IPS-20b (cell line): ENCODE measurements around the gene SDK1.
A peak's percentile ranks its signal among the peaks of the same experiment; 100 is the strongest.

Experiments
- H3K27ac ChIP-seq: one replicate; pipeline ENCODE4 v1.5.1; 2013; ENCODE audit warnings: low read length
- H3K27me3 ChIP-seq: 2 replicates; pipeline ENCODE4 v1.6.1; 2013; ENCODE audit warnings: mild to moderate bottlenecking, low read length, inconsistent platforms; ENCODE audit not compliant: insufficient read depth
- H3K36me3 ChIP-seq: 2 replicates; pipeline ENCODE4 v1.6.1; 2013; ENCODE audit warnings: low read depth, mild to moderate bottlenecking, inconsistent platforms, low read length, moderate library complexity; ENCODE audit not compliant: insufficient read depth
- H3K4me1 ChIP-seq: 2 replicates; pipeline ENCODE4 v1.6.1; 2013; ENCODE audit warnings: mild to moderate bottlenecking, control low read depth, inconsistent platforms, low read length, moderate library complexity; ENCODE audit not compliant: insufficient read depth
- H3K4me3 ChIP-seq: 2 replicates; pipeline ENCODE4 v1.5.1; 2013; ENCODE audit warnings: mild to moderate bottlenecking, low read length, inconsistent platforms
- H3K9ac ChIP-seq: 2 replicates; pipeline ENCODE4 v1.6.1; 2013; ENCODE audit warnings: low read depth, mild to moderate bottlenecking, inconsistent platforms, low read length, moderate library complexity
- H3K9me3 ChIP-seq: 2 replicates; pipeline ENCODE4 v1.6.1; 2013; ENCODE audit warnings: mild to moderate bottlenecking, low read depth, low read length, inconsistent platforms; ENCODE audit not compliant: insufficient read depth

SDK1 gene

DNA sequence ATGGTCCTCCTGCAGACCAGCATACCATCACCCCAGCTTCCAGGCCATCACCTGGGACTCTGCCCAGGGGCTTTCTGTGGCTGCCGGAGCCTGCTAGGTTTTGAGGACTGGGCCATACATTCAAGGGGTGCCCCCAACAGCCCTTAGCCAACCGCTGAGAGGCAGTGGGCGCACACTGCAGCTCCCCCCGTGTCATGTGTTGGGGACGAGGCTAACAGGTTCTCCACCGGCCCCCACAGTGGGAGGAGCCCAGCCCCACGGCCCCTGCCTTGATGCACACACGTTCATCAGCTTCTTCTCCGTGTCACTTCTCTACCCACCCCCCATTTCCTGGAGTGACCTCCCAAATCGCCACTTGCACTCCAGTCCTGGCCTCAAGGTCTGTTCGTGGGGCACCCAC is 837.8 kb downstream of the SDK1 start:
- H3K4me3 ChIP-seq = no peak overlapping the region
- H3K4me1 ChIP-seq = peaks cover 16% of the 10 kb centered on the region
- no peak overlapping the region for H3K27ac ChIP-seq
- H3K9ac ChIP-seq = no peak overlapping the region
- no peaks in the 10 kb centered on the region; the same call in 1 of the 2 replicates for H3K27me3 ChIP-seq
- H3K9me3 ChIP-seq = no peaks in the 10 kb centered on the region
- no peaks in the 10 kb centered on the region for H3K36me3 ChIP-seq

DNA sequence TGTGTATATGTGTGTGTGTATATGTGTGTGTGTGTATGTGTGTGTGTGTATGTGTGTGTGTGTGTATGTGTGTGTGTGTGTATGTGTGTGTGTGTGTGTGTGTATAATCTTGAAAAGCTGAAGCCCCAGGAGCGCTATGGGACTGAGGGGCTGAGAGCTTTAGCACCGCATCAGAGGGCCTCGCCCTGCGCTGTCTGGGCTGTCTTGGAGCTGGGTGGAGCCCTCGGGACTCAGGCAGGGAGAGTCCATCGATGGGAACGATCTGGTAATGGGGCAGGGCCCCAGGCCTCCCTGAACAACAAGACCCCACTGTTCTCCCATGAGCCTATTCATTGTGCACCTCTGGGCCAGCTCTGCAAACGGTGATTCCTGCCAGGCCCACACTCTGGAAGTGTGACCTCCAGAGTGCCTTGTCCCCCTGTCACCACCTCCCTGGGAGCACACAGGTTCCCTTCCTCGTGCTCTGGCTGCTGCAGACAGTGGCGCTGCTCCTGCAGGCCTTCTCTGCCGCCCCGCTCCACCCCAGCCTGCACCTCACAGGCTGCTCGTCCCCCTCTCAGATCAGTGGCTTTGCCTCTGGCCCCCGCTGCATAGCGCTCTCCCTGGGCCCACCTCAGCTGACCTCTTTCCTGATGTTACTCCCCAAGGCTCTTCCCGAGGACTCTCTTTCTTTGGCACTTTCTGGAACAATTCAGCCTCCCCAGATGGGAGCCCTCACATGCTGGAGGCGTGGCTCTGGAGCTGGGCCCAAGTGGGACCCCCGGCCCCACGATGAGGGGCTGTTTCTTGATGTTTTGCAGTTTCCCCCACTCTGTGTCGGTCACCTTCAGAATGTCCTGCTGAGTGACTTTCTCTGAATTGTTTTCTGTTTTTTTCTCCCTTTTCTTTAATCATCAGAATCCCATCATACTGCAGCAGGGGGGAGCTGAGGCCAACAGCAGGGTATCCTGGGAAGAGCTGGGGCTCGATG is 838.9 kb downstream of the SDK1 start:
- Histone ChIP-seq H3K4me1 (peaks cover 22% of the 10 kb centered on the region), H3K27me3 (peaks cover 7% of the 10 kb centered on the region; the same call in 1 of the 2 replicates), H3K4me3 (no peak overlapping the region), H3K36me3 (no peaks in the 10 kb centered on the region), H3K9me3 (no peaks in the 10 kb centered on the region), H3K9ac (no peak overlapping the region), H3K27ac (no peak overlapping the region)

- H3K4me3 ChIP-seq = no peak overlapping the region
- H3K9me3 ChIP-seq = no peaks in the 10 kb centered on the region
- peaks cover 11% of the 10 kb centered on the region; the same call in 1 of the 2 replicates for H3K27me3 ChIP-seq
- no peak overlapping the region for H3K27ac ChIP-seq
- H3K4me1 ChIP-seq = peaks cover 18% of the 10 kb centered on the region; the same call in 1 of the 2 replicates
- H3K9ac ChIP-seq = no peak overlapping the region
- no peaks in the 10 kb centered on the region for H3K36me3 ChIP-seq
Measured at GRCh38 chr7:4140933-4141332, 839.9 kb downstream of the SDK1 start.

DNA sequence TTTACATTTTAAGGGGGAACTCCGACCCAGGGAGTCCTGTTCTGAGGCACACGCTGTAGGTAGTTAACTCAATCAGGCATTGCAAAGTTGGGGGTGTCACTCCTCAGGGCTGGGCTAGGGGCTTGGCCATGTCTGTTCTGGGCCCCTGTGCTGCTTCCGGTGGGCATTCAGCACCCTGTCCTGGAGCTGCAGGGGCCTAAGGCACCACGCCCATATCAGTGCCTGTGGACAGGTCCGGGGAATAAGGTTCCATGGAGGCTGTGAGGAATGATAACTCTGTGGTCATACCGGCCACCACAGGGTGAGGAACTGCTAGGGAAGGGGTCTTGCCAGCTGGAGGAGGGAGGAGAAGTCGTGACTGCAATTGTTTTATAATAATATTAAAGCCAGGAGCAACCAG is 842.0 kb downstream of the SDK1 start:
- Histone ChIP-seq H3K27ac (no peak overlapping the region), H3K27me3 (peaks cover 11% of the 10 kb centered on the region; the same call in 1 of the 2 replicates), H3K36me3 (no peaks in the 10 kb centered on the region), H3K4me1 (peaks cover 10% of the 10 kb centered on the region; the same call in 1 of the 2 replicates), H3K9me3 (no peaks in the 10 kb centered on the region), H3K9ac (no peak overlapping the region), H3K4me3 (no peak overlapping the region)

DNA sequence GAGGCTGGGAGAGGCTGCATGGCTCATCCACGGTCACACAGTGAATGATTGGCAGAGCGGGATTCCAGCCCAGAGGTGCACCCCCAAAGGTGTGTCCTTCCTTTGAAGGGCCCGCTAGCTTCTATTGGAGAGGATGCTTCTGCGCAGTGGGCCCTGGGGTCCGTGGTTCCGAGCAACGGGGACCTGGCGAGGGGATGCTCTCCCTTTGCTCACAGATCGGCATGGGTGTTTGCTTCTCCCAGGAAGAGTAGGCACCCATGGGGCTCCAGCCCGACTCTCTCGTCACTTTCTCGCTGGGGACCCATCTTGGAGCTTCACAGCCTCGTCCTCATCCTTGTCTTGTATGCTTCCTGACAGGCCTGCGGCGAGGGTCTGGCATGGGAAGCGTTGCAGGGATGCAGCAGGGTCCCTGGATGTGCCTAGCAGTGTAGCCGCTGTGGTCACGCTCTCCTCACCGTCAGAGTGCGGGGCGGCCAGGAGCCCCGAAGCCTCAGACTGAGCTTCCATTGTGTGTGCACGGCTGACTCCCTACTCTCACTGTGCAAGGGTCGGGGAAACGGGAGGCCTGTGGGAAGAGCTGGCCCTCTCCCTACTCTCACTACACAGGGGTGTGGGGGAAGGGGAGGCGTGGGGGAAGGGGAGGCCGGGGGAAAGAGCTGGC is 842.6 kb downstream of the SDK1 start:
- H3K4me1 ChIP-seq = peaks cover 10% of the 10 kb centered on the region; the same call in 1 of the 2 replicates
- no peak overlapping the region for H3K4me3 ChIP-seq
- H3K27me3 ChIP-seq = peaks cover 11% of the 10 kb centered on the region; the same call in 1 of the 2 replicates
- no peak overlapping the region for H3K9ac ChIP-seq
- H3K27ac ChIP-seq = no peak overlapping the region
- no peaks in the 10 kb centered on the region for H3K36me3 ChIP-seq
- no peaks in the 10 kb centered on the region for H3K9me3 ChIP-seq

GRCh38 chr7:4144172-4144701 is 843.2 kb downstream of the SDK1 start:
- H3K9ac ChIP-seq = peak overlapping the region; percentile 53; the same call in 1 of the 2 replicates
- no peak overlapping the region for H3K27ac ChIP-seq
- H3K36me3 ChIP-seq = no peaks in the 10 kb centered on the region
- peaks cover 11% of the 10 kb centered on the region; the same call in 1 of the 2 replicates for H3K27me3 ChIP-seq
- H3K9me3 ChIP-seq = no peaks in the 10 kb centered on the region
- peak overlapping the region; percentile 53; the same call in 1 of the 2 replicates for H3K4me3 ChIP-seq
- peaks cover 10% of the 10 kb centered on the region; the same call in 1 of the 2 replicates for H3K4me1 ChIP-seq

- no peak overlapping the region for H3K27ac ChIP-seq
- peaks cover 10% of the 10 kb centered on the region; the same call in 1 of the 2 replicates for H3K4me1 ChIP-seq
- H3K9me3 ChIP-seq = no peaks in the 10 kb centered on the region
- peaks cover 11% of the 10 kb centered on the region; the same call in 1 of the 2 replicates for H3K27me3 ChIP-seq
- peak overlapping the region; percentile 53; the same call in 1 of the 2 replicates for H3K9ac ChIP-seq
- no peaks in the 10 kb centered on the region for H3K36me3 ChIP-seq
- H3K4me3 ChIP-seq = peak overlapping the region; percentile 53; the same call in 1 of the 2 replicates
Measured at GRCh38 chr7:4144811-4145510, 843.9 kb downstream of the SDK1 start.

DNA sequence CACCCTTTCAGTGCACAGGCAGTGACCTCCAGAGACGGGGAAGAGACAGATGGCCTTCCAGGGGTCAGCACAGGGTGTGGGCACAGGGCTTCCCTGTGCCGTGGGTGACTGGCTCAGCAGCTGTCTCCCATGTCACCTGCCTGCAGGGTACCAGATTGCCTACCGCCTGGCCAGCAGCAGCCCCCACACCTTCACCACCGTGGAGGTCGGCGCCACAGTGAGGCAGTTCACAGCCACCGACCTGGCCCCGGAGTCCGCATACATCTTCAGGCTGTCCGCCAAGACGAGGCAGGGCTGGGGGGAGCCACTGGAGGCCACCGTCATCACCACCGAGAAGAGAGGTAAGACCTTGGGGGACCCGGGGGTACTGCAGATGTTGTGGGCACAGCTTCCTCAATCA is 844.5 kb downstream of the SDK1 start:
- H3K4me3 ChIP-seq = no peak overlapping the region
- no peaks in the 10 kb centered on the region for H3K9me3 ChIP-seq
- no peaks in the 10 kb centered on the region for H3K36me3 ChIP-seq
- H3K4me1 ChIP-seq = peaks cover 10% of the 10 kb centered on the region; the same call in 1 of the 2 replicates
- peaks cover 11% of the 10 kb centered on the region; the same call in 1 of the 2 replicates for H3K27me3 ChIP-seq
- no peak overlapping the region for H3K9ac ChIP-seq
- no peak overlapping the region for H3K27ac ChIP-seq

DNA sequence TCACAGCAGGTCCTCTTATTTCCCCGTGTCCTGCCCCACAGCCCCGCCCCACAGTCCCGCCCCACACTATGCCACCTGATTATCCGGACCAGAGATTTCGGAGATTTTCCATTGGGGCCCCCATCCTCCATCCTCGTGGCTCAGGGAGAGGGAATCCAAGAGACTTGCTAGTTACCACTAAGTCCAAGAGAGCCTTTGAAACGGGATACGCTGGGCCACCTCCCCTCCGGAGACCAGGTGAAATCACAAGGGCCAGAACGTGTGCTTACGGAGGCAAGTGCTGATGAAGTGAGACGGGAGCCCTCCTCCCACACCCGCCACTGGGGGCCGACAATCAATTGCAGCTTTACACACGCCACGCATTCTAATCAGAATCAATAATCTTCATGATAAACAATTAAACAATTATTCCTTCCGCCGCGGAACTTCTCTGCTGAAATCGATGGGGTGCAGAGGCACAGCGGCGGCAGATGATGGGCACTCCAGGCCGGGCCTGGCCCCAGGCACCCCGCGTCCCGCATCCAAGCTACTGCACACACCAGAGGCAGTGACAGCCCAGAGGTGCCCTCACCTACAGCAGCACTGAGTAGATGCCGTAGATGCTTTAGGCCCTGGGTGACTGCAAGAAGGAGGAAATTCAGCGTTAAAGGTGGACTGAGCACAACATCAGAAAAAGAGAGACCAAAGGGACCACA is 847.0 kb downstream of the SDK1 start:
- Histone ChIP-seq H3K4me1 (peaks cover 10% of the 10 kb centered on the region; the same call in 1 of the 2 replicates), H3K36me3 (no peaks in the 10 kb centered on the region), H3K27ac (no peak overlapping the region), H3K4me3 (no peak overlapping the region), H3K27me3 (peaks cover 11% of the 10 kb centered on the region; the same call in 1 of the 2 replicates), H3K9me3 (no peaks in the 10 kb centered on the region), H3K9ac (no peak overlapping the region)

GRCh38 chr7:4149236-4149635 is 848.2 kb downstream of the SDK1 start:
- H3K4me1 ChIP-seq = peaks cover 7% of the 10 kb centered on the region; the same call in 1 of the 2 replicates
- peaks cover 11% of the 10 kb centered on the region; the same call in 1 of the 2 replicates for H3K27me3 ChIP-seq
- H3K27ac ChIP-seq = no peak overlapping the region
- no peak overlapping the region for H3K4me3 ChIP-seq
- no peak overlapping the region for H3K9ac ChIP-seq
- no peaks in the 10 kb centered on the region for H3K9me3 ChIP-seq
- no peaks in the 10 kb centered on the region for H3K36me3 ChIP-seq
